Liver (tissue), 3 donors: ENCODE measurements around the gene SYNM.

Experiments used
- CTCF ChIP-seq: fragments of 150-350 bp; IDR thresholded peaks from 2 replicates; pipeline ENCODE4 v1.5.1; 2017; ENCODE audit warnings: improper control_type of control experiment, low read depth, low read length; ENCODE audit not compliant: missing input control
- EGR1 ChIP-seq, 2 donors: IDR thresholded peaks; 2 replicates each; pipeline ENCODE4 v1.6.1; 2016 to 2018; ENCODE audit warnings: antibody characterized with exemption in 2 of 2, low read depth in 2 of 2
- GABPA ChIP-seq, 2 donors: IDR thresholded peaks in 1 of 2; conservative IDR thresholded peaks in 1 of 2; 2 replicates each; pipeline ENCODE4 v1.6.1; 2016; ENCODE audit warnings: antibody characterized with exemption in 2 of 2, mild to moderate bottlenecking in 1 of 2, moderate library complexity in 1 of 2
- JUND ChIP-seq, 2 donors: IDR thresholded peaks; 2 replicates each; pipeline ENCODE4 v1.6.1; 2016; ENCODE audit warnings: antibody characterized with exemption in 2 of 2
- RAD21 ChIP-seq, 2 donors: IDR thresholded peaks; 2 replicates each; pipeline ENCODE4 v1.6.1; 2016; ENCODE audit warnings: antibody characterized with exemption in 2 of 2, mild to moderate bottlenecking in 2 of 2
- TAF1 ChIP-seq: conservative IDR thresholded peaks from 2 replicates; pipeline ENCODE4 v1.6.1; 2016; ENCODE audit warnings: antibody characterized with exemption, mild to moderate bottlenecking
- YY1 ChIP-seq: IDR thresholded peaks from 2 replicates; pipeline ENCODE4 v1.6.1; 2016; ENCODE audit warnings: antibody characterized with exemption, mild to moderate bottlenecking
- ZBTB33 ChIP-seq: IDR thresholded peaks from 2 replicates; pipeline ENCODE4 v1.6.1; 2016; ENCODE audit warnings: antibody characterized with exemption
- donor health status: healthy.
- donor health status: healthy.

GRCh38 chr15:99087405-99087943 lies 17.4 kb upstream of the SYNM start:
- TF ChIP-seq TAF1 = no peak
- TF ChIP-seq CTCF = no peak
- no peak for TF ChIP-seq ZBTB33
- TF ChIP-seq RAD21 (IDR thresholded peaks at IDR 0.05) = no peak
- TF ChIP-seq YY1 = no peak
- TF ChIP-seq GABPA (IDR thresholded peaks at IDR 0.05 in 1 of 2, conservative IDR thresholded peaks at IDR 0.05 in 1 of 2) = no peak
- TF ChIP-seq JUND (IDR thresholded peaks at IDR 0.05) = no peak
- TF ChIP-seq EGR1 (IDR thresholded peaks at IDR 0.05; ENCODE audit: low read depth in 2 of 2) = no peak
